Stimulated activated CD4-positive, alpha-beta T cell treated with anti-CD3 and anti-CD28 coated beads, Interleukin-1b, Interleukin-23, amount 100 ng/mL, for 48 hours (primary cell): ENCODE results near the gene PID1.

Experiments used
- DNase-seq: peaks from one replicate; pipeline ENCODE4 v3.0.0-alpha.2; 2020

The PID1 gene

GRCh38 chr2:229059331-229060033 is 211.6 kb downstream of the PID1 start:
- DNase-seq, result no peak

- DNase-seq, result no peak
Measured at GRCh38 chr2:229057976-229058553, 213.0 kb downstream of the PID1 start.

GRCh38 chr2:229054311-229054710 is 216.8 kb downstream of the PID1 start:
- no peak for DNase-seq

GRCh38 chr2:229051798-229052197 is 219.3 kb downstream of the PID1 start:
- no peak for DNase-seq

- no peak for DNase-seq
Measured at GRCh38 chr2:229050133-229050532, 221.0 kb downstream of the PID1 start.

- no peak for DNase-seq
Measured at GRCh38 chr2:229048134-229048533, 223.0 kb downstream of the PID1 start.

GRCh38 chr2:229045671-229046070 is 225.4 kb downstream of the PID1 start:
- no peak for DNase-seq

- DNase-seq, result no peak
Measured at GRCh38 chr2:229044581-229044980, 226.5 kb downstream of the PID1 start.

GRCh38 chr2:229043681-229044080 is 227.4 kb downstream of the PID1 start:
- no peak for DNase-seq

GRCh38 chr2:229042349-229042748 is 228.7 kb downstream of the PID1 start:
- no peak for DNase-seq

- no peak for DNase-seq
Measured at GRCh38 chr2:229041691-229042090, 229.4 kb downstream of the PID1 start.

GRCh38 chr2:229037621-229038020 is 233.5 kb downstream of the PID1 start:
- no peak for DNase-seq

- DNase-seq, result no peak
Measured at GRCh38 chr2:229033816-229034215, 237.3 kb downstream of the PID1 start.

GRCh38 chr2:229032608-229033234 is 238.4 kb downstream of the PID1 start:
- DNase-seq, result no peak

- DNase-seq, result no peak
Measured at GRCh38 chr2:229027353-229028105, 243.6 kb downstream of the PID1 start.

GRCh38 chr2:229025653-229026052 is 245.4 kb downstream of the PID1 start:
- DNase-seq, result no peak

- DNase-seq, result no peak
Measured at GRCh38 chr2:229022652-229023051, 248.4 kb downstream of the PID1 start.

- no peak for DNase-seq
Measured at GRCh38 chr2:229022071-229022470, 249.0 kb downstream of the PID1 start.

- DNase-seq, result no peak
Measured at GRCh38 chr2:229009816-229010215, 261.3 kb downstream of the PID1 start.

- DNase-seq, result no peak
Measured at GRCh38 chr2:229003256-229003655, 267.8 kb downstream of the PID1 start.

- no peak for DNase-seq
Measured at GRCh38 chr2:229001196-229001595, 269.9 kb downstream of the PID1 start.

- DNase-seq, result no peak
Measured at GRCh38 chr2:228999326-228999725, 271.8 kb downstream of the PID1 start.

GRCh38 chr2:228988786-228989185 is 282.3 kb downstream of the PID1 start:
- DNase-seq, result no peak
